GM11168 (cell line): ENCODE results near the gene BRD4.
"Not testable (repeated sequence)": the region's sequence is repeated elsewhere in the genome, so short reads cannot be mapped to it uniquely, and the experiment has no call there.

Experiments
- in situ Hi-C: fragments of 300-500 bp; cut with MboI; formaldehyde crosslinking; loops from one replicate; pipeline ENCODE4 v1.12.0; 2022; ENCODE audit warnings: low sequenced_read_pairs; ENCODE audit not compliant: unreplicated experiment

BRD4 gene

DNA sequence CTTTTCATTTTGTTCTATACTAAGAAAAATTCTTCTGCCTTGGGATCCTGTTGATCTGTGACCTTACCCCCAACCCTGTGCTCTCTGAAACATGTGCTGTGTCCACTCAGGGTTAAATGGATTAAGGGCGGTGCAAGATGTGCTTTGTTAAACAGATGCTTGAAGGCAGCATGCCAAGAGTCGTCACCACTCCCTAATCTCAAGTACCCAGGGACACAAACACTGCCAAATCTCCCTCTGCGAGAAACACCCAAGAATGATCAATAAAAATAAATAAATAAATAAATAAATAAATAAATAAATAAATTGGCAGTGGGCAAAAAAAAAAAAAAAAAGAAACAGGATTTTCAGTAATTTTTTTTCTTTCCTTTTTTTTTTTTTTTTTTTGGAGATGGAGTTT is 31.5 kb upstream of the BRD4 start:
- in situ Hi-C loops: not testable (repeated sequence)

DNA sequence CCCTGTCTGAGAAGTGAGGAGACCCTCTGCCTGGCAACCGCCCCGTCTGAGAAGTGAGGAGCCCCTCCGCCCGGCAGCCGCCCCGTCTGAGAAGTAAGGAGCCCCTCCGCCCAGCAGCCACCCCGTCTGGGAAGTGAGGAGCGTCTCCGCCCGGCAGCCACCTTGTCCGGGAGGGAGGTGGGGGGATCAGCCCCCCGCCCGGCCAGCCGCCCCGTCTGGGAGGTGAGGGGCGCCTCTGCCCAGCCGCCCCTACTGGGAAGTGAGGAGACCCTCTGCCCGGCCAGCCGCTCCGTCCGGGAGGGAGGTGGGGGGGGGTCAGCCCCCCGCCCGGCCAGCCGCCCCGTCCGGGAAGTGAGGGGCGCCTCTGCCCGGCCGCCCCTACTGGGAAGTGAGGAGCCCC is 30.7 kb upstream of the BRD4 start:
- in situ Hi-C loops: not testable (repeated sequence)

DNA sequence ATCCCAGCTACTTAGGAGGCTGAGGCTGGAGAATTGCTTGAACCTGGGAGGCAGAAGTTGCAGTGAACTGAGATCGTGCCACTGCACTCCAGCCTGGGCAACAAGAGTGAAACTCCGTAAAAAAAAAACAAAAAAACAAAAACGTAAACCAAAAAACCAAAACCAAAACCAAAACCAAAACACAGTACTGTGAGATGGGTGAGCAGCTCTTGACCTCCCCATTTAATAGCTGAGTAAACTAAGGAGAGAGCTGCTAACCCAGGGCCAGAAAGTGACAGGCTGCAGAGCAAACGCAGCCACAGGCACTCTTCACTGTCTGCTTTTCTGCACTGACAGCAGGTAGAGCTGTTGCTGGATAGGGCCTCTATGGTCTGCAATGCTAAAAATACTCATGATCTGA is 27.7 kb upstream of the BRD4 start:
- in situ Hi-C loops: not testable (repeated sequence)

DNA sequence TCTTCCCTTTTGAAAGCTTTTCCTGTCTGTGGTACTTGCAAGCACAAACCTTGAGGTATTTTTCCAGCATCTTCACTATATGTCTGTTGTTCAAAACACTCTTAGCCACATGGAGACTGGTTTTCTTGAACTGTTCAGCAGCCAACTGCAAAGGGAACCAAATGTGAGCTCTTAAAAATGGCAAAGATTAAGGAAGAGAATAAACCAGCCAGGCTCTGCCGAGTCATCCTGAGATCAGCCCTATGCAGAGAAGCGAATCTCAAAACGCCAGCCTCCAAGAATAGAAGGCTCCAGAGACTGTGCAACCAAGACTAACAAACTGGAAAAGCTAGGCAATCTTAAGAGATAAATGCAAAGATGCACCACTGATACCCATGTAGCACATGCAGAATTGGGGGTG is 26.6 kb upstream of the BRD4 start:
- in situ Hi-C loops: no loop called here

DNA sequence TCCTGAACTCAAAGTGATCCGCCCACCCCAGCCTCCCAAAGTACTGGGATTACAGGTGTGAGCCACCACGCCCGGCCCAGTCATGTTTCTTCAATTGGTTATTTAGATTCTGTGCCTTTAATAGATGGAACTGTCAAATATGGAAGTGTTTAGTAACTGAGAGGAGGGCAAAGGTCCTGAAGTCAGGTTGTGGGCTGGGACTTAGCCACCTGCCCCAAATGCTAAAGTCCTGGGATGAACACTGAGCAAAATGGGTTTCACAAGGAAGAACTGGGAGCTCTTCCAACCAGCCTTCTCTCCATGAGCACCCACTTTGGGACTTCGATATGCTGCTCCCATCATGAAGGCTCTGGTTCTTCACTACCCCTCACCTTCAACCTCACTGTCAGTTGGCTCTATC is 25.6 kb upstream of the BRD4 start:
- in situ Hi-C loops: no loop called here

DNA sequence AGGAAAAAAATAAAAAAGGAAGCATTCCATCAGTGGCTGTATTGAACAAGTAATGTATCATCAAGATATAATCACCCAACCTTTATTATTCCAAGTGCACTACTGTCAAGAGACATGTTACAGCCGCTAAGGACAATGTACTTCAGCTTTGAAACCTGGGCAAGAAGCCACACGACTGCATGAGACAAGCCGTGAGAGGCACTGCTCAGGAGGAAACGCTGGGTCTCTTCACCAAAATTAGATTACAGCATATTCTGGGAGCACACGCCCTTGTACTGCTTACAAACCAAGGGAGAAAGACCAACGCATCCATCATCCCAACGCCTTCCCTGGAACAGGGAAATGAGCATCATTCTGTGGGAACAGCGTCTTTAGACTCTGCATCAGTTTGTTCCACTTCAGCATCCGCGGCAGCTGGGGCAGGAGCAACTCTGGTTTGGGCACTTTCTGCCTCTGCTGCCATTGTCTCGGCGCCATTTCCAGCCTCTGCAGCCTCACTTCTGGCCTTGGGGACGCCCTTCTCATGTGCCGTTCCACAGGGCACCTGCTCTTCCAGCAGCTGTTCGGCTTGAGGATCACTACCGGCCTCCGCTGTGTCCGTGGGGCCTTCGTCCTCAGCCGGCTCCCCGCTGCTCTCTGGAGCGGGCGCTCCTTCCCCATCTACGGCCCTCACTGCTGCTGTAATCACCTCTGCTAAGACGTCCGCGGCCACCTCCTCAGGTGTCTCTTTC is 22.4 kb upstream of the BRD4 start:
- in situ Hi-C loops: no loop called here

DNA sequence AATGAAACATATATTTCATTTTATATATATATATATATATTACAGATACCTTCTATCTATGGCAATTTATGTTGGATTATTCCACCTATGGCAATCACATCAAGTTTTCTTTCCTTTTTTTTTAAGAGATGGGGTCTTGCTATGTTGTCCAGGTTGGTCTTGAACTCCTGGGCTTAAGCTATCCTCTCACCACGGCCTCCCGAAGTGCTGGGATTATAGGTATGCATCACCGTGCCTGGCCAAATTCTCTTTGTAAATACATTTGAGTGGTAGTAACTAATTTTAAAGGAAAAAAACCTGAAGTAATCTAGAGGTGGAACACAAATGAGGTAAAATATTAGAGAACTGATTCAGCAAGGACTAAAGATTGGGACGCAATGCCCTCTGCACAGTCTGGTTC is 21.6 kb upstream of the BRD4 start:
- in situ Hi-C loops: no loop called here

DNA sequence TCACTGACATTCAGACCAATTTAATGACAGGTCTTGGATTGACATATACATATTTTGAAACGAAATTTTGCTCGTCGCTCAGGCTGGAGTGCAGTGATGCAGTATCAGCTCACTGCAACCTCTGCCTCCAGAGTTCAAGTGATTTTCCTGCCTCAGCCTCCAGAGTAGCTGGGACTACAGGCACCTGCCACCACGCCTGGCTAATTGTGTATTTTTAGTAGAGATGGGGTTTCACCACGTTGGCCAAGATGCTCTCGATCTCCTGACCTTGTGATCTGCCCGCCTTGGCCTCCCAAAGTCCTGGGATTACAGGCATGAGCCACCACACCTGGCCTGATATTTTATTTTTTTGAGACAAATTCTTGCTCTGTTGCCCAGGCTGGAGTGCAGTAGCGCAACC is 20.2 kb upstream of the BRD4 start:
- in situ Hi-C loops: not testable (repeated sequence)

DNA sequence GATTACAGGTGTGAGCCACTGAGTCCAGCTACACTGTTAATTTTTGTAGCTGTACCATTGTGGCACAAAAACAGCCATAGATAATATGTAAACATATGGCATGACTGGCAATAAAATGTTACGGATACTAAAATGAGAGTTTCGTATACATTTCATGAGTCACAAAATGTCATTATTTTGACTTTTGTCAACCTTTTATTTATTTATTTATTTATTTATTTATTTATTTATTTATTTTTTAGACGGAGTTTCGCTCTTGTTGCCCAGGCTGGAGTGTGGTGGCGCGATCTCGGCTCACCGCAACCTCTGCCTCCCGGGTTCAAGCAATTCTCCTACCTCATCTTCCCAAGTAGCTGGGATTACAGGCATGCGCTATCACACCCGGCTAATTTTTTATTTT is 9.0 kb upstream of the BRD4 start:
- in situ Hi-C loops: not testable (repeated sequence)

DNA sequence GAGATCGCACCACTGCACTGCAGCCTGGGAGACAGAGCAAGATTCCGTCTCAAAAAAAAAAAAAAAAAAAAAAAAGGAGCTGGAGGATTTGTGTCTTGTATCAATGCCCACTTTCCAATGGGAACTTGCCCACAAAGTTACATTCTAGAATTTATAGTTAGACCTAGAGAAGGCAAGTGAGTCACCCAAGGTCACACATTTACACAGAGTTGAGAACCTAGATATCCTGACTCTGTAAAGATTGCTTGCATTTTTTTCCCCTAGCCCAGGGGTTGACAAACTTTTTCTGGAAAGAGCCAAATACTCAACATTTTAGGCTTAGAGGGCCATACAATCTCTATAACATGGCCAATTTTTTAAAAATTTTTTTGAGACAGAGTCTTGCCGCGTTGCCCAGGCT is 7.7 kb upstream of the BRD4 start:
- in situ Hi-C loops: no loop called here

DNA sequence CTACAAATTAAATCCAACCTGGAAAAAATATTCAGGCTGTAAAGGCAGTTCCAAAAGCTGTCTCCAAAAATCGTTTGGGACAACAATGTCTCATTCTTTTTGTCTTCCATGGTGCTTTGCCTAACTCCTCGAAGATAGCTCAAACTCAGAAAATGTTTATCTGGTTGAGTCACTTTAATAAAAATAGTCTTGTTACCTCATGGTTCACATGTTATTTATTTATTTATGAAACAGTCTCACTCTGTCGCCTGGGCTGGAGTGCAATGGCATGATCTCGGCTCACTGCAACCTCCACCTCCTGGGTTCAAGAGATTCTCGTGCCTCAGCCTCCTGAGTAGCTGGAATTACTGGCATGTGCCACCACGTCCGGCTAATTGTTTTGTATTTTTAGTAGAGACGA is 4.9 kb upstream of the BRD4 start:
- in situ Hi-C loops: no loop called here

DNA sequence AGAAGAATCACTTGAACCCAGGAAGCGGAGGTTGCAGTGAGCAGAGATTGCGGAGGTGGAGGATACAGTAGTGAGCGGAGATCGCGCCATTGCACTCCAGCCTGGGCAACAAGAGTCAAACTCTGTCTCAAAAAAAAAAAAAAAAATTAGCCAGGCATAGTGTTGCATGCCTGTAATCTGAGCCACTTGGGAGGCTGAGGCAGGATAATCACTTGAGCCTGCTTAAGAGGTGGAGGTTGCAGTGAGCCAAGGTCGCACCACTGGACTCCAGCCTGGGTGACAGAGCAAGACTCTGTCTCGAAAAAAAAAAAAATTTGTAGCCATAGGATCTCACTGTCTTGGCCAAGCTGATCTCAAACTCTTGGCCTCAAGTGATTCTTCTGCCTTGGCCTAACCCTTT is 3.7 kb upstream of the BRD4 start:
- in situ Hi-C loops: not testable (repeated sequence)

DNA sequence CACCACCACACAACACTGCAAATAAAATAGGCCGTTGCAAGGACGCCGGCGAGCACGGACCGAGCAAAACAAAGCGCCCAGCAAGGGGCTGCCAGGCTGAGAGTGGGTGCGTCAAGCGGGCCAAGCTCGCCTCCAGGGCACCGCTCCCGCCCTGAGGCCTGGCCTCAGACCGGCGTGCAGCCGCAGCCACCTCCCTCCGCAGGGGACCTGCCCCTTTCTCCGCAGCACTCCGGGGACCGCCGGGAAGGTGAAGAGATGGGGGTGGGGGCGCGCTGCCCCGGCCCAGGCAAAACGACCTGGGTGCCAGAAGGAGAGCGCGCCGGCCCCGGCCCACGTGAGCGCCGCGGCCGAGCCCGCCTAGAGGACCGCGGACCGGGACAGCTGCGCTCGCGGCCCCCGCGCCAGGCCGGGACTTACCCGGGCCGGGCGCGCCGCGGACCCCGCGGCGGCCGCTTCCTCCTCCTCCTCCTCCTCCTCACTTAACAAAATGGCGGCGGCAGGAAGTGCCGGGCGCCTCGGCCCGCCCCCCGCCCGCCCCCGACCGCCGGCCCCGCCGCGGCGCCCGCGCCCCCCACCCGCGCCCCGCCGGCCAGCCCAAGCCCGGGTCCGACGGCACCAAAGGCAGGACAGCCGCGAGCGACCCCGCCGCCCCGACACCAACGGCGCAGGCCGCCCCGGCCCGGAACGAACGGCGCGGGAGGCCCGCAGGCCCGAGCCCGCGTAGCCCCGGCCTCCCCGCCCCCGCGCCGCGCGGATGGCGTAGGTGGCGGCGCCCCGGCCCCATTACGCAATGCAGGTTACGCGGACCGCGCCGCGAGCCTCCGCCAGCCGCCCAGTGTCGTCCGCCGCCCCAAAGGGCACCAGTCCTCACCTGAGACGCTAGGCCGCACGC is 674 bp downstream of the BRD4 start:
- in situ Hi-C loops: no loop called here

DNA sequence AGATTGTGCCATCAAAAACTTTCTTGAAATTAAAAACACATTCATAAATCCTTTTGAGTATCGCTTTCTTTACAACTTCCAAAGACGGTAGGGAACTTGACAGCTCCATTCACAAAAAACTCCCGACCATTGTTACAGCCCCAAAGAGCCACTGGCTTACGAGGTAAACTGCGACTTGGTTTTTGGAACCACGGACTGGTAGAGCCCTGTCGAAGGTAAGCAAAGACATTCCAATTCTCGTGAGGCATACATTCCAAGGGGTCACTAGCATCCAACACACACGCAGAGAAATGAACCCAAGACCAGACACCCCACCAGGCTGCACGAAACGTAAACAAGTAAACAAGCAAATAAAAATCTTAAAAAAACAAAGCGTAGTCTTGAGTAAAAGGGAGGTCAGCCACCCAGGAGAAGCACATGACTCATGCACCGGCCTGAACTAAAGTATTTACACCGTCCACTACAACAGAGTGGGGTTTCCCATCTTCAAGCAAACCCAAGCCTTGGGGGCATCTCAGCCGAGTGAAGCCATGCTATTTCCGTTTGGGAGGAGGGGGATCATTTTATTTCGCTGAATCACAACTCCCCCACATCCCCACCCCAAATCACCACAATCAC is 1.4 kb downstream of the BRD4 start:
- in situ Hi-C loops: no loop called here

DNA sequence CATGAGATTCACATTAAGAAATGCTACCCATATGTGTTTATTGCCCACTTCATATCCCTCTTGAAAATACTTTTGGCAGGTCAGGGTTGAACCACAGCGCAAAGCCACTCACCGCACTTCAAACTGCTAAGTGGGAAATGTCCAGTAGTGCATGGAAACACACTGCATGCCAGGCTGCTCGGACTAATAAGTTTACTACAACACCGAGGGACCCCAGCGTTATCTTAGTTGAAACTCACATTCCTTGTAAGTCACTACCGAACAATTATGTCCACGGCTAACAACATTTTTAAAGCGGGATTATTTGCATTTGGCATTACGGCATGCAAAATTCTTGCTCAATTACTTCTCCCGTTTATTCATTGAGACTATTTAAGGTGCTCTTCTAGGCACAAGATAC is 4.0 kb downstream of the BRD4 start:
- in situ Hi-C loops: loop anchor here (5.0 kb wide), 1 partner anchor 36 kb away; no protein-coding TSS in a partner anchor

DNA sequence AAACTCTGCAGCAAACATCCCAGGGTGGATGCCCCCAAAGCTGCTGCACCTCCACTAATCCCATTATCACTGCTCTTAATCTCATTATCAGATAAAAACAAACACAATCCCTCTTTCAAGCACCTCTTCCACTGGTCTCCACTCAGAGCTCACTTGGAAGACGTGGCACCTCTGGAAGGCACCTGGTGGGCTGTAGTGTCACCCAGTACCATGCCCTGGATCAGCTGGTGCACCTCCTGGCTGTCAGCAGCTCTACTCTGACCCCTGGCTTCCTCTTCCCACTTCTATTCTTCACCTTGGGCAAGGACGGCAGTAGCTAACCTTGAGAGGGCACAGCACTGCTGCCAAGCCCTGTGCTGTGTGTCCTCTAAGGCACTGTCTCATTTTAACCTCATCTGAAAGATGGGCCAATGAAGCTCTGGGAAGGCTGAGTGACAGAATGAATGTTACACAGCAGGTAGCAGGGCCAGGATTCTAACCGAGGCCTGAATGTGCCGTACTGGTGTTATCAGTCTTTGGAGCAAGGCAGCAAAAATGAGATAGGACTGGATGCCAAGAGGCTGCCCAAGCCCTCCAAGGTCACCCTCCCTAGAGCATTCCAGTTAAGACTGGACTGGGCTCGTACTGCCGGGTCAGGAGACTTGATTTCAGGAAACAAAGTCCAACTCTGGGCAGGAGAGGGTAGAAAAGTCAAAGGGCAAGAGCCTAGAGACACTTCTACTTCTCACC is 7.4 kb downstream of the BRD4 start:
- in situ Hi-C loops: loop anchor here (5.0 kb wide), 1 partner anchor 33 kb away; no protein-coding TSS in a partner anchor

DNA sequence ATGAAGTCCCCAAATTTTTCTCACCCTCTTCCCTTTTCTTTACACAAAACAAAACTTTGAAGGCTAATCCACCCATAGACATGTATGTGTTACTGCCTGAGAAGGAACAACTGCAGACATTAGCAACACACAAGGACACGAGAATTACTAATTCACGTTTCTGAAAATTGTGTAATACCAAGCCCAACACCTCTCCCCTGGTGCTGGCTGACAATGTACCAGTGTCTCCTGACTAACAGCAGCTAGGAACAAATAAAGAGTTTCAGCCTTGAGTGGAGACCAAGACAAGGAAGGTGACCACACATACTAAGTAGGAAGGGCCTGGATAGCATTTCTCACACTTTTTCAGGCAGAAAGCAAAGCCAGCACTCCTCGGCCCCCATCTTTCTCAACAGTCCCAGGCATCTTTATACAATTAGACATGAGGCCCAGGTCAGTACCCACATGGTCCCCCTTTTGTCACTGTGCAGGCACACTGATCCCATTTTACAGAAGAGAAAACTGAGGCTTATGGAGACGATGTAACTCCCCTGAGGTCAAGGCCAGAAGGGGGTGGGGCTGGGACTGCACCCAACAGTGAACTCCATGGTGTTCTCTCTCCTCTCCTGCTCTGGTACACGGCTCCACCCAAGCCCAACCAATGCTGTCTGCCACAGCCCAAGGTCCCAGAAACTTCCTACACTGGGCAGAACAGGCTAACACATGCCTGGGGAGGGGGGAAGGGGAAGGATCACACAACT is 8.7 kb downstream of the BRD4 start:
- in situ Hi-C loops: no loop called here

DNA sequence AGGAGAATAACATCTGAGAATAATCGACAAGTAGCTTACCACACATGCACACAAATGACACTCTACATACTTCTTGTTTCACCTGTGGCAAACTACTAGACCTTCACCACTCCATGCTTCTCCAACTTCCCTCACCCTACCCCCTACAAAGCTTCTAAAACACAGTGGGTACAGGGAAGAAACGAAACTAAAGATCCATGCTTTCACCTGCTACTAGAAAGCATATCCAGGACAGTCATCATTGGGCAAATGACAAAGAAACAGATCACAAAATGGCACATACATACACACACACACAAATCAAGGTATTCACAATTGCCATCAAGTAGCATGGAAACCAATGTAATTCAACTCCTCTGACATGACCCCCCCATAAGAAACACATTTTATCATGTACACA is 10.6 kb downstream of the BRD4 start:
- in situ Hi-C loops: no loop called here

DNA sequence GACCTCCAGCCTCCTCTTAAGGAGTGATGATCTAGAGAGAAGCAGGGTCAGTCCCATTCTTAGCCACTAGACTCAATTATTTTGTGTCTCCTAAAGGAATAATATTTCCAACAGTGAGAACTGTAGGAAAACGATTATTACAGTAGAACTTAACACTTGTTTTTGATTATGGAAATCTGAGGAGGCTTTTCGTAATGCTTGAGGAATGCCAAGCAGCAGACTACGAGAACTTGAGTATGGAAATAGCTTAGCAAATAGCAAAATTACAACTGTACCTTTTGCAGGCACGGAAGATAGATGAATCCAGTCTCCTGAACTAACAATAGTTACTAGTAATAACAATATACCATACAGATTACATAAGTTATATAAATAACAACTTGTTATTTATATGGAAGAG is 12.2 kb downstream of the BRD4 start:
- in situ Hi-C loops: no loop called here

DNA sequence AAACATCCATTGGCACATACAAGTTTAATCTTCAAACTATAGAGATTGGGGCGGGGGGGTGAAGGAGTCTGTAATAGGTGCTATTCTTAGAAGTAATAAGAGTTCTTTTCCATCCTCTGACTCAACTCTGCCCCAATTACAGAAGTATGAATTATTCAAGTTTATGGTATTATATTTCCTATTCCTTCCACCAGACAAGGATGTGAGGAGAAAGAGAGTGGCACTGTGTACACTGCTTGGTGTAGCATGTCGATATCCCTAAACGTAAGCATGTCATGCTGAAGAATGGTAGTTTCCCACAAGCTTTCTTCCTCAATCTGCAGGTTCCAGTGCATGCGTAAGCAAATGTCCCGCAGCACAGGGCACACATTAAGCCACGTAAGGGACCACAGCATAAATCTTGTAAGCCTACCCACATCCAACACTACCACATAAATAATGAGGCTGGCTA is 14.1 kb downstream of the BRD4 start:
- in situ Hi-C loops: no loop called here
